Measurements from ENCODE around the gene RESF1.

The RESF1 gene

DNA sequence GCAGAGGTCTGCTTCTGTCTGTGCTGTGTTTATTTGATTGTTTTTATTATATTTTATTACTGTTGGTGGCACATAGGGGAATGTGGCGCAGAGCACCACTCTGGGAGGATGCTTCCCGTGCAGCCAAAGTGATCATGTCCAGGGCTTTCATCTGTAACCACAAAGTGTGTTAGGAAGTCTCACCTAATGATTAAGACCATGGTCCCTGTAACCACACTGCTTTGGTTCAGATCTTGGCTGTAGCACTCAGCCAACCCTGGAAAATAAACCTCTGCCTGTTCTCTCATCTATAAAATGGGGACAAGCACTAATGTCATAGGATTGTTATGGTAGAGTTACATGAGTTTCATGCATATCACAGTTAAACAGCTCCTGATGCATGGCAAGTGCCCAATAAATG, 1.9 kb downstream of the RESF1 start:
- TF ChIP-seq TAF1 (IDR thresholded peaks at IDR 0.05; ENCODE audit: borderline replicate concordance, insufficient read depth, low read length): no peak

DNA sequence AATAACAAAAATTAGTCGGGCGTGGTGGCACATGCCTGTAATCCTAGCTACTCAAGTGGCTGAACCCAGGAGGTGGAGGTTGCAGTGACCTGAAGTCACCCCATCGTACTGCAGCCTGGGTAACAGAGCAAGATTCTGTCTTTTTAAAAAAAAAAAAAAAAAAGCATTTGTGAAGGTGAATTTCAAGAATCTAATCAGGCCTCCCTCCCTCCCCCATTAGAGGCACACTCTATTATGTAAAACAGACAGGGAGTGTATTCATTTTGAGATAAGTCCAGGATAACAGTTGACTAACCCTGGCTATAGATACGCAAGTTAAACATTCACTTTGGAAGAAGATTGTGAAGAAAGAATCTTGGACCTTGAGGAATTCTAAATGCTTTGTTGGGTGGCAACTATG, 2.9 kb downstream of the RESF1 start:
- TF ChIP-seq TAF1 (IDR thresholded peaks at IDR 0.05; ENCODE audit: borderline replicate concordance, insufficient read depth, low read length) (no peak), SIN3A (IDR thresholded peaks at IDR 0.05; ENCODE audit: borderline replicate concordance, insufficient read depth, low read length) (no peak)

GRCh38 chr12:31964280-31964679, 5.1 kb downstream of the RESF1 start:
- TF ChIP-seq TAF1 (IDR thresholded peaks at IDR 0.05; ENCODE audit: borderline replicate concordance, insufficient read depth, low read length) (no peak), POLR2AphosphoS5 (IDR thresholded peaks at IDR 0.05; ENCODE audit: low read depth, low read length) (no peak), FOXP2 (optimal IDR thresholded peaks at IDR 0.05; ENCODE audit: borderline replicate concordance, extremely low read depth, extremely low read length, insufficient read depth) (no peak), REST (IDR thresholded peaks at IDR 0.05; ENCODE audit: insufficient read depth in 1 of 2, low read depth in 2 of 2, low read length in 2 of 2) (no peak), SIN3A (IDR thresholded peaks at IDR 0.05; ENCODE audit: borderline replicate concordance, insufficient read depth, low read length) (no peak)

GRCh38 chr12:31965090-31965489, 5.9 kb downstream of the RESF1 start:
- TF ChIP-seq REST (IDR thresholded peaks at IDR 0.05; ENCODE audit: insufficient read depth in 1 of 2, low read depth in 2 of 2, low read length in 2 of 2) (no peak), TAF1 (IDR thresholded peaks at IDR 0.05; ENCODE audit: borderline replicate concordance, insufficient read depth, low read length) (no peak), SIN3A (IDR thresholded peaks at IDR 0.05; ENCODE audit: borderline replicate concordance, insufficient read depth, low read length) (no peak), FOXP2 (optimal IDR thresholded peaks at IDR 0.05; ENCODE audit: borderline replicate concordance, extremely low read depth, extremely low read length, insufficient read depth) (no peak), POLR2AphosphoS5 (IDR thresholded peaks at IDR 0.05; ENCODE audit: low read depth, low read length) (no peak)

DNA sequence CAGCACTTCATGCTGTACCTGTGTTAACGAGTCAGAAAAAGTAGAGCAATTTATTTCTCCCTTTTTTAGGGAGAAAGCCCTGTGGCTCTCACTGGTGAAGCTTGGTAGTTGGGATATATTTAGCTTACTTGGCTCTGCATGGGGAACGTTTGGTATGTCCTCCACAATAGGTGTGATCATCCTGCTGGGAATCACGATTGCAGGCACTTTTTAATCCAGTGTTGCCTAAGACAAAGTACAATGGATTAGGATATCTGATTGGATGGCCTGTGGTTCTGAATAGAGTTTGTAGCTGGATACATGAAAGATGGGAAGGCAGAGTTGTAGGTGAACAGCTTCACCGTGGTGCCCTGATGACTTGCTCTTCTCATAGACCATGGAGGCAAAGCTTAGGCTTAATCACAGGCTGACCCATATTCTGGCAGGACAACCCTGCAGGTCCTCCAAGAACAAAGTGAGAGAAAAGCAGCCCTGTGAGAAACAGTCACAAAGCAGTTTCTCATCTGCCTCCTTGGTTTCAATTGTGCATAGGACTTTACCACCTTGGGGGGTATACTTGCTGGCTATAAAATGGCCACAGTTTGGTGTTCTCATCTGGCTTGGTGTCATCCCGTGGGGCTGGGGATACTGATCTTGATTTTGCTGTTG, 7.5 kb downstream of the RESF1 start:
- TF ChIP-seq REST (IDR thresholded peaks at IDR 0.05; ENCODE audit: insufficient read depth in 1 of 2, low read depth in 2 of 2, low read length in 2 of 2) (no peak), SIN3A (IDR thresholded peaks at IDR 0.05; ENCODE audit: borderline replicate concordance, insufficient read depth, low read length) (no peak), TAF1 (IDR thresholded peaks at IDR 0.05; ENCODE audit: borderline replicate concordance, insufficient read depth, low read length) (no peak), FOXP2 (optimal IDR thresholded peaks at IDR 0.05; ENCODE audit: borderline replicate concordance, extremely low read depth, extremely low read length, insufficient read depth) (no peak), POLR2AphosphoS5 (IDR thresholded peaks at IDR 0.05; ENCODE audit: low read depth, low read length) (no peak)

- TF ChIP-seq TAF1 (IDR thresholded peaks at IDR 0.05; ENCODE audit: borderline replicate concordance, insufficient read depth, low read length): no peak
- TF ChIP-seq FOXP2 (optimal IDR thresholded peaks at IDR 0.05; ENCODE audit: borderline replicate concordance, extremely low read depth, extremely low read length, insufficient read depth): no peak
- TF ChIP-seq SIN3A (IDR thresholded peaks at IDR 0.05; ENCODE audit: borderline replicate concordance, insufficient read depth, low read length): no peak
- TF ChIP-seq REST (IDR thresholded peaks at IDR 0.05; ENCODE audit: insufficient read depth in 1 of 2, low read depth in 2 of 2, low read length in 2 of 2): no peak
- no peak for TF ChIP-seq POLR2AphosphoS5 (IDR thresholded peaks at IDR 0.05; ENCODE audit: low read depth, low read length)
Measured at GRCh38 chr12:31967539-31967938, 8.3 kb downstream of the RESF1 start.
